HPDE6-E6E7 (cell line): ENCODE data around the gene INSR.
"Not testable (repeated sequence)": the region's sequence is repeated elsewhere in the genome, so short reads cannot be mapped to it uniquely, and the experiment has no call there.

Experiments used
- DNase-seq: peaks from one replicate; pipeline ENCODE4 v3.0.0; 2011; ENCODE audit warnings: missing footprints; ENCODE audit errors: extremely low spot score

Gene INSR

DNA sequence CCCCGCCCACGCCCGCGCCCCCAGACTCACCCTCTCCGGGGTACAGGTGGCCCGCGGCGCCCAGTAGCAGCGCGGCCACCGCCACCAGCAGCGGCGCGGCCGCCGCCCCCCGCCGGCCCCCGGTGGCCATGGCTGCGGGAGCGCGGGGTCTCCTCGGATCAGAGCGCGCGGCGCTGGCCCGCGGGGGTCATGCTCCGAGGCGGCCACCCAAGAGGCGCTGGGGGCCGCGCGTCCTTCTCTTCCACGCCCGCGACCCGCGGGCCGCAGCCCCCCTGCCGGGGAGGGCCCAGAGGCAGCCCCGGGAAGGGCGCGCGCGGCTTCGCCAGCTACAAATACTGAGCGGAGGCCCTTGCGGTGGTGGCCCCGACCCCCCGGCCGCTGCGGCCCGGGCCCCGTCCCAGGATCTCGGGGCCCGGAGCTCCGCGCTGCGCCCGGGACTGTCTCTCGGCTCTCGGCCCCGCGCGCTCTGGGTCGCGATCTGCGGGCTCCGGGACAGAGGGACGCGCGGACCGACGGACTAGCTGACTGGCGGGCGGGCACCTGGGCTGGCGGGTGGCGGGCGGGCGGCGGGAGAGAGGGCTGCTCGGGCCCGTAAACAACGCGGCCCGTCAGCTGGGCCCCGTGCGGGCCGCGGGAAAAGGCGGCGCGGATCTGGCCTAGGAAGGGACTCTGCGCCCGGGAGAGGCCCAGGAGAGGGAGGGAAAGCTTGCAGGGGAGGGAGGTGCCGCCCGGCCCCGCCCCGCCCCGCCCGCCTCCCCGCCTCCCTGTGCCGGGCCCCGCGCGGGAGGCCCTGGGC lies at the start of gene INSR:
TSS of gene INSR (minus strand) at position 653 of the 796 bp plus-strand sequence. CDS start at position 130, 523 bp downstream.
- peak; percentile 83 for DNase-seq

DNA sequence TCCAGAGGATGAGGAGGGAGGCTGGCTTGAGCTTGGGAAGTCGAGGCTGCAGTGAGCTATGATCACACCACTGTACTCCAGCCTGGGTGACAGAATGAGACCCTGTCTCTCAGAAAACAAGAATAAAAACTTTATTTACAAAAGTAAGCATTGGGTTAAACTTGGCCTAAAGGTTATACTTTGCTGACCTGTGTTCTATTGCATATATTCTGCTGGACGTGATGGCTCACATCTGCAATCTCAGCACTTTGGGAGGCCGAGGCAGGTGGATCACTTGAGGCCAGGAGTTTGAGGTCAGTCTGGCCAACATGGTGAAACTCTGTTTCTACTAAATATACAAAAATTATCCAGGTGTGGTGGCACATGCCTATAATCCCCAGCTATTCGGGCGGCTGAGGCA lies 47.9 kb upstream of the INSR start:
- no peak for DNase-seq

DNA sequence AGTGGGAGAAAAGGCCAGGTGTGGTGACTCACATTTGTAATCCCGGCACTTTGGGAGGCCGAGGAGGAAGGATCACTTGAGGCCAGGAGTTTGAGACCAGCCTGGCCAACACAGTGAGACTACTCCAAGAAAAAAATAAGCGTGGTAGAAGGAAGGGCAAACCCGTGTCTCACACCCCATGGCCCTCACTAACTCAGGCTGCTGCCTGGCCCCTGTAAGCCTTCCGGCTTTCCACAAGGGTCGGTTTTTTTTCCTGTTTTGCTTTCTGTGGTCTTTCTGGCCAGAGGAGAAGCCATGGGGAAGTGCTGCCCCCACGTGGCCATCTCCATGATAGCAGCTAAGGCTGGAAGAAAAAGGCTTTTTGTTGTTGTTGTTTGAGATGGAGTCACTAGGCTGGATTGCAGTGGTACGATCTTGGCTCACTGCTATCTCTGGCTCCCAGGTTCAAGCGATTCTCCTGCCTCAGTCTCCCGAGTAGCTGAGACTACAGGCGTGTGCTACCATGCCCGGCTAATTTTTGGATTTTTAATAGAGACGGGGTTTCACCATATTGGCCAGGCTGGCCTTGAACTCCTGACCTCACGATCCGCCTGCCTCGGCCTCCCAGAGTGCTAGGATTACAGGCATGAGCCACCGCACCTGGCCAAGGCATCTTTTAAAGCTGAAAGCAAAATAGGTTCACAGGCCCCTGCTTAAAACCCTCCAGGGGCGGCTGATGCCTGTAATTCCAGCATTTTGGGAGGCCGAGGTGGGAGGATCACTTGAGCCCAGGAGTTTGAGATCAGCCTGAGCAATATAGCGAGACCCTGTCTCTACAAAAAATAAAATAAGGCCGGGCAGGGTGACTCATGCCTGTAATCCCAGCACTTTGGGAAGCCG lies 47.0 kb upstream of the INSR start:
- no peak for DNase-seq

DNA sequence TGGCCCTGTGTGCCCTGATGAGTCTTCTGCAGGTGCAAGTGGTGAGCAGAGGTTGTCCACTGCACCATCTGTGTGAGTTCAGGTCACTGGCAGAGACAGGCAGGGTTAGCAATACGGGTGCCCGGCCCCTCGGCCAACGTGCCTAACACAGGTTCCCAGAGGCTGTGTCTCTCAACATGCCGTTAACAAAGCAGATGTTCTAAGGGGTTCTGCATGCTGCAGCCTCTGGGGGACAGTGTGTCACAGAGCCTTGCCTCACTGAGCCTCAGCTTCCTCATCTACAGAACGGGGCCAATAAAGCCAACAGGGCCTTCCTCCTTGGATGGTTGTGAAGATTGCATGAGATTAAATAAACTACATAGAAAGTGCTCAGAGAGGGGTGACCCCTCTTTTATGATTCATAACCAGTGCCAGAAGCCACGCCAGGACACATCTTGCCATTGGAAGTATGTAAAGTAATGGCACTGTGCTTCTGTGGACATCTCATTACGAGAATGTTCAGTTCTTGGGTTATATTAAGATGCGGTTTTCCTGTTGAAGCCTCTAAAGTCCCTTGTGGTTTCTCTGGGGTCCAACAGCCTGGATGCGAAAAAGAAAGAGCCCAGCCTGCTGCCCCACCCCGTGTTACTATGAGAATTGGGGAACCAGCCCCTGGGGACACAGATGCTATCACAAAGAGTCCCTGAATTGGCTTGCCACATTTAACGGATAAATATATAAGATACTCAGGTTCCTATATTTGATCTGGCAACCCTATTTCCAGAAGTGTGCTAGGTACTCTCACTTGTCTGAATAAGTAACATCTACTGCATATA lies 43.4 kb upstream of the INSR start:
- DNase-seq, result no peak

DNA sequence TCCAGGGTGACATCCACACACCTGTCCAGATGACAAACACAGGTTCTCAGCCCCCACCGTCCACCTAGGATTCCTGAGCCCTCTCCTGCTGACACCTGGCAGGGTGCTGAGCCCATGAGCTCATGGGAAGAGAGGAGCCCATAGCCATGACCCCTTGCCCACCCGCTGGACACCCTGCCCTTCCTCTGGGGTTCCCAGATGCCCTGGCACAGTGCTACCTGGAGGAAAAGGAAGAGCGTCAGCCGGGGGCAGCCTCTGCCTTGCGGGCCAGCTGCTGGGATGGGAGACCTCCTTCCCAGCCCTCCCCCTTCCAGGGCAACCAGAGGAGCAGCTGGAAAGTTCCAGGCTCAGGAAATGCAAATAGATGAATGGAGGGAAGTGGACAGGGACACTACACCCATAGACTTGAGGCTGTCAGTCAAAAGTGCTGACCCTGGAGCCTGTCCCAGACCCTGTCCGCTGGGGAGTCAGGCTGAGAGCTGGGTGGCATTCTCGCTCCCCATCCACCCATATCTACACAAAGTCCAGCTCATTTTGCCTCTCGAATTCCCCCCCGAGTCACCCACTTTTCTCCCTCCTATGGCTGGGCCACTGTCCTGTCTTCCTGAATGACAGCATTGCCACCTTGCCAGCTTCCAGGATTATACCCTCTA lies 42.2 kb upstream of the INSR start:
- no peak for DNase-seq

DNA sequence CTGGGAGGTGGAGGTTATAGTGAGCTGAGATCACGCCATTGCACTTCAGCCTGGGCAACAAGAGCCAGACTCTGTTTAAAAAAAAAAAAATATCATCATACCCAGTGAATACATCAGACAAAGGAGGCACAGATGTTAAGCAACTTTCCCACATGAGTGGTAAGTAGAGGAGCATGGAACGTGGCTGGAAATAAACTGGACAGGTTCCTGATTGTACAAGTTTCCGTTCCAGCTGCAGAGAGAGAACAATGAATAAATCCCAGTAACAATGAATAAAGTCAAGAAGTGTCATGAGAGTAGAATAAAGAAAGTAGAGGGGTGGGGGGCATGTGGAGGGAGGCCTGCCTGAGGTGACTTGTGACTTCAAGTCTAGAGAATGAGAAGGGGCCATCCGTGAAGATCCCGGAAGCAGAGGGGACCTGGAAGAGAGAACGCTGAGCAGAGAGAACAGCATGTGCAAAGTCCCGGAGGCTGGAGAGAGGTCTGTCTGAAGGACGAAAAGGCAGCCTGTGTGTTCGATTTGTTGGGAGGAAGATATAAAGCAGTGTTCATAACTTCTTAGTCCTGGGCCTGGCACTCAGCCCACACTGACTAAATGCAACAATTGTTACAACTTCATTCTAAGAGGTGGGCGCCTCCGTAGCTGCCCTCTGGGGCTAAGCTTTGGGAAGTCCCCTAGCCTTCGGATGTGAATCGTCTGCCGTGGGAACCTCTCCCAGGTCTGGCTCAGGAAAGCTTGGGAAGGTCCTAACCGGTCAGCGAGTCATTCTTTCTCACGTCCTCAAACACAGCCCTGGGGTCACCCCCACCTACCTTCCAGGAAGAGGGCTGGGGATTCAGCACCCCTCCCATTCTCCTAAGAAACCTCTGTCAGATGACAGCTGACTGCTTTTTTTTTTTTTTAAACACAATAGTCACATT lies 39.2 kb upstream of the INSR start:
- DNase-seq, result no peak

DNA sequence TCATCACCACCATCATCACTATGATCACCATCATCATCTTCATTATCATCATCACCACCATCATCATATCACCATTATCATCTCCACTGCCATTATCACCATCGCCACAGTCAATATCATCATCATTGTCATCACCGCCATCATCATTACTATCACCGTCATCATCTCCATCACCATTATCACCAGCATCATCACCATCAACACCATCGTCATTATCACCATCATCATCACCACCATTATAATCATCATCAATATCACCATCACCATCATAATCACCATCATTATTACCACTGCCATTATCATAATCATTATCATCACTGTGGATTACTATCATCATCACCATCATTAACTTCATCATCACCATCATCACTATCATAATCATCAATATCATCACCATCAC lies 37.2 kb upstream of the INSR start:
- DNase-seq, result no peak

DNA sequence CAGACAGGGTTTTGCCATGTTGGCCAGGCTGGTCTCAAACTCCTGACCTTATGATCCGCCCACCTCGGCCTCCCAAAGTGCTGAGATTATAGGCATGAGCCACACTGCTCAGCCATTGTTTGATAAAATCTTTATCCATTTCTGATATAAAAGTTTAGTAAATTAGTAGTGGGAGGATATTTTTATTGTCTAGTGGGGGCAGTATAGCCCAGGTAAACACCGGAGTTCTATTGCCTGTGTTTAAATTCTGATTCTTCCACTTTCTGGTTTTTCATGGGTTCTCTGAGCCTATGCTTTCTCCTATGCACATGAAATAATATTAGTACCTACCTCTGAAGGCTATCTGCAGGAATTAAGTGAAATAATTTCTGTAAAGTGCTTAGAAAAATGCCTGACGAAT lies 34.4 kb upstream of the INSR start:
- no peak for DNase-seq

DNA sequence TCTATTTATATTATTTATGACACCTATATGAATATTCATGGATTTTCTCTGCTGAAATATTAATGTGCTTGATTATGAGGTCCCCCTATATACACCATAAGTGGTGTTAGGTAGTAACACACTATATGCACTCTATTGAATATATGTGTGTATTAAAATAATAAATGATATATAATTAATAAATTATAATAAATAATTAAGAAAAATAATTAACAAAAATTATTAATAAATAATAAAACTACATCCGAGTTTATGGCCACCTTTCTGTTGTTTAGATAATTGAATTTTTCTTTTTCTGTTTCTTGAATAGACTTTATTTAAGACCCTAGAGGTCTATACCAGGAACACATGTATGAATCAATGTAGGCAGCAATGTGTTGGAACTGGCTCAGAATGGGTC lies 33.6 kb upstream of the INSR start:
- DNase-seq, result no peak

DNA sequence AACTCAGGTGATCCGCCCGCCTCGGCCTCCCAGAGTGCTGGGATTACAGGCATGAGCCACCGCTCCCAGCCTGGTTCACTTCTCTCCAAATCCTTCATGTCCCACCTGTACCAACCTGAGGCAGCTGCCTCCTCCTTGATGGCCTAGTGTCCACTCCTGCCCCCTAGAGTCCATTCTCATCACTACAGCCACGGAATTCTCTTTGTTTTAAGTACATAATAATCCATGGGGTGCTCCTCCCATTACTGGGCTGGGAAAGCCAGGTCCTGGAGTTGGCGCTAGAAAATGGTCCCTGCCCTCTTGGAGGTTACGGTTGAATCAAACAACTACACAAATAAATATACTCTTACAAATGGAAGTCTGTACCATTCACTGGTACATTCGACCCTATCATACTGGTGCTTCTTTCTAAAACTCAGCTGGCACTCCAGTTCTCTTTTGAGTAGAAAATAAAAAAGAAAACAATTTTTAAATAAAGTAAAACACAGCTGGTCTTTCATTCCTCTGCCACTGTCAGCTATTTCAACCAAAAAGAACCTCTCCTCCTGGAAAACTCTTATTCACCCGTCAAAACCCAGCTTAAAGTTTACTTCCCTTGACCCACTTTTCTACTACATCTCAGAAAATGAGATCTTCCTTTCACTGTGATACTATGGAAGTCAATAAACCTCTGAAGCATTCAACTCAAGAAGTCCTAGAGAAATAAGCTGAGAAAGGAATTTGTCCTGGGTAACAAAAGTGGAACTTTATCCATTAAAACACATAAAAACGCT lies 32.1 kb upstream of the INSR start:
- no peak for DNase-seq

DNA sequence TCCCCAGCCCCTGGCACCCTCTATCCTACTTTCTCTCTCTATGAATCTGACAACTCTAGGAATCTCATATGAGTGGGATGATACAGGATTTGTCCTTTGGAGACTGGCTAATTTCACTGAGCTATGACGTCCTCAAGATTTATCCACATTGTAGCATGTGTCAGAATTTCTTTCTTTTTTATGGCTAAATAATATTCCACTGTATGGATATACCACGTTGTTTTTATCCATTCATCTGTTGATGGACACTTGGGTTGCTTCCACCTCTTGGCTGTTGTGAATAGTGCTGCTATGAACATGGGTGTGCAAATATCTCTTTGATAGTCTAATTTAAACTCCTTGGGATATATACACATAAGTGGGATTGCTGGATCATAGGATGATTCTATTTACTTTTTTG lies 24.0 kb upstream of the INSR start:
- DNase-seq, result no peak

DNA sequence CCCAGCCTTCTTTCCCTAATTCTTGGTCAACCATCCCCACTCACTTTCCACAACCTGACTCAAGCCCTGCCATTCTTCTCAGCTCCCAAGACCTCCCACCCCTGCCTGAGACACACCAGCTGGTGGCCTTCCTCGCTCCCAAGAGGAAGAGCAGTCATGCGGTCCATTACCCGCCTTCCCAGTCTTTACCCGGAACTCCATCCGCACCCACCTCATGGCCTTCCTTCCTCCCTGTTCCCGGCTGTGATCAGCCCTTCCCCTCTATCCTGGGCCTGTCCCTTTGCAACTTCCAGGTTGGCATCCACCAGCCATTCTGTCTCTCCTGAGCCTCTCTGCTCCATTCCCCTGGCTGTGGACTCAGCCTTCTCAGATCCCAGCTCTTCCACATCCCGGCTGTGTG lies 18.6 kb upstream of the INSR start:
- no peak for DNase-seq

DNA sequence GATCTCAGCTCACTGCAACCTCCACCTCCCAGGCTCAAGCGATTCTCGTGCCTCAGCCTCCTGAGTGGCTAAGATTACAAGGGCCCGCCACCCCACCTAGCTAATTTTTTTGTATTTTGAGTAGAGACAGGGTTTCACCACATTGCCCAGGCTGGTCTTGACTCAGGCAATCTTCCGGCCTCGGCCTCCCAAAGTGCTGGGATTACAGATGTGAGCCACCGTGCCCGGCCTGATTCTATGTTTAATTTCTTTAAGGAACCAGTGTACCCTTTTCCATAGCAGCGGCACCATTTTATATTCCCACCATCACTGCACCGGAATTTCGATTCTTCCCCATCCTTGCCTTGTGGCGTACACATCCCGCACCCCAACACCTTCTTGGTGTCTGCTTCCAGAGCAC lies 17.7 kb upstream of the INSR start:
- no peak for DNase-seq

DNA sequence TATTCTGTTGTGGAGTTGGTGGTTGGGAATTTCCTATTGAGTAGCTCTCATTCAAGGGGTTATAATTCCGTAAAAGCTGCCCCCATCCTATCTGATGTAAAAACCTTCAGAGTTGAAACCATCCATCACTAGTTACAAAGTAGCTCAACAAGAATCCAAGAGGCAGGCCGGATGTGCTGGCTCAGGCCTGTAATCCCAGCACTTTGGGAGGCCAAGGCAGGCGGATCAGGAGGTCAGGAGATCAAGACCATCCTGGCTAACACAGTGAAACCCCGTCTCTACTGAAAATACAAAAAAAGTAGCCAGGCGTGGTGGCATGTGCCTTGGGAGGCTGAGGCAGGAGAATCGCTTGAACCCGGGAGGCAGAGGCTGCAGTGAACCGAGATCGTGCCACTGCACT lies 14.1 kb upstream of the INSR start:
- not testable (repeated sequence) for DNase-seq

DNA sequence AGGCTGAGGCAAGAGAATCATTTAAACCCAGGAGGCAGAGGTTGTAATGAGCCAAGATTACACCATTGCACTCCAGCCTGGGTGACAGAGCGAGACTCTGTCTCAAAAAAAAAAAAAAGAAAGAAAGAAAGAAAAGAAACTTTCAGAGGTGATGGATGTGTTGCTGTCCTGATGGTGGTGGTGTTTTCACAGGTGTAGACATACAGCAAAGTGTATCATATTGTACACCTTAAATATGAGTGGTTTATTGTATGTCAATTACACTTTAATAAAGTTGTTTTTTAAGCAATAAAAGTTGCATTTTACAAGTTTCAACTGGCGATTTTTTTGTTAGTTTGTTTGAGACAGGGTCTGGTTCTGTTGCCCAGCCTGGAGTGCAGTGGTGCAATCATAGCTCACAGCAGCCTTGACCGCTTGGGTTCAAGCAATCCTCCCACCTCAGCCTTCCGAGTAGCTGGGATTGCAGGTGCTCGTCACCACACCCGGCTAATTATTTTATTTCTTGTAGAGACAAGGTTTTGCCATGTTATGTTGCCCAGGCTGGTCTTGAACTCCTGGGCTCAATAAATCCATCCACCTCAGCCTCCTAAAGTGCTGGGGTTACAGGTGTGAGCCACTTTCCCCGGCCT lies 13.5 kb upstream of the INSR start:
- no peak for DNase-seq

DNA sequence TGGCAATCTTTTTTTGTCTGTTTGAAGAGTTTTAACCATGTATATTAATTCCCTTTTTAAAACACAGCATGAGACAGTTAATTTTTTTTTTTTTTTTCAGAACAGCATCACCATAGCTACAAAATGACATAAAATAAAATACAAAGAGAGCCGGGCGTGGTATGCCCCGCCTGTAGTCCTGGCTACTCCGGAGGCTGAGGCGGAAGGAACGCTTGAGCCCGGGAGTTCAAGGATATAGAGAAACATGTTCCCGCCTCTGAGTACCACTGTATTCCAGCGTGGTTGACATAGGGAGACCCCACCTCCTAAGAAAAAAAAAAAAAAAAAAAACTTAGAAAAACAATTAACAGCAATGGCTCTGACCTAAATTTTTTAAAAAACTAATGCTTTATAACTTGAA lies 10.0 kb upstream of the INSR start:
- DNase-seq, result no peak

DNA sequence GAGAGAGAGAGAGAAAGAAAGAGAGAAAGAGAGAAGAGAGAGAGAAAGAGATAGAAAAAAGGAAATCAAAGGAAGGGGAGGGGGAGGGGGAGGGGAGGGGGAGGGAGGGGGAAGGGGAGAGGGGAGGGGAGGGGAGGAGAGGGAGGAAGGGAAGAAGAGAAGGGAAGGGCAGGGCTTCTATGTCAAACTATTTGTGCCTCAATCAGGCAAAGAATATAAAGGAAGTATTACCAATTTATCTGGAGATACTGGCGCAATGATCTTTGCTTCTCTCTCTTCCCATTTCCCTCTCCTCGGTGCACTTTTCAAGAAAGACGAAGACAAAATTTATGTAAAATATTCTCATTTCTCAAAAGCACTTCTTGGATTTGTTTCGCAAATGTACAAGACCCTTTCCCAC lies 9.3 kb upstream of the INSR start:
- DNase-seq, result no peak

DNA sequence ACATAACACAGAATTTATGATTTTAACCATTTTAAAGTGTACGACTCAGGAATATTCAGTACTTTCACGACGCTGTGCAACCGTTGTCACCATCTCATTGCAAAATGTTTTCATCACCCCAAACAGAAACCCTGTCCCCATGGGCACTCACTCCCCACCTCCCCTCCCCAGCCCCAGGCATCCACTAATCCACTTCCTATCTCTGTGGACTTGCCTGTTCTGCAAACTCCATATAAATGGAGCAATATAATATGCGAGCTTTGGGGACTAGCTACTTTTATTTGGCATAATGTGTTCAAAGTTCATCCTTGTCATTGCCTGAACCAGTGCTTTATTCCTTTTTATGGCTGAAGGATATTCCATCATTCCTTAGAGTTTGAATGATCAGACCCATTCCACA lies 7.3 kb upstream of the INSR start:
- DNase-seq, result no peak

DNA sequence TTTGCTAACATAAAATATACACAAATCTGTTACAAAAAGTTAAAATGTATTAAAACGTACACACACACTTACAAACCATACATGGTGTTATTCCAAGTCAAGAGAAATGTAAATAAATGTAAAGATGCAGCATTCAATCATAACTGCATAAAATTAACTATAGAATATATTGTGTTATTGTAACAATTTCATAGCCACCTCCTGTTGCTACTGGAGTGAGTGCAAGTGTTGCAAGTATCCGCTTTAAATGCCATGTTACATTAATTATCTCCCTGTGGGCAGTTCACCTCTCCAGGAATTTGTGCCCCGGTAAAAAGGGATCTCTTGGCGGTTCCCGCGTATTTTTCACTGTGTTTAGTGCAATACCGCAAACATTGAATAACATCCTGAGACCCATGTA lies 3.5 kb upstream of the INSR start:
- no peak for DNase-seq
